AG10803 (cell line): Measurements from ENCODE around the gene ADAT3.

Experiments
- DNase-seq: peaks from one replicate; pipeline ENCODE4 v3.0.0; 2010; ENCODE audit warnings: low read depth
- H3K4me3 ChIP-seq: 2 replicates; pipeline ENCODE4 v1.5.1; 2011; ENCODE audit warnings: mild to moderate bottlenecking, low read length, control low read depth
- TF ChIP-seq, protein P1 (sequence below): conservative IDR thresholded peaks from 2 replicates; pipeline ENCODE4 v1.5.1; 2011; ENCODE audit warnings: mild to moderate bottlenecking, low read length, control low read depth, inconsistent platforms

ADAT3 gene

DNA sequence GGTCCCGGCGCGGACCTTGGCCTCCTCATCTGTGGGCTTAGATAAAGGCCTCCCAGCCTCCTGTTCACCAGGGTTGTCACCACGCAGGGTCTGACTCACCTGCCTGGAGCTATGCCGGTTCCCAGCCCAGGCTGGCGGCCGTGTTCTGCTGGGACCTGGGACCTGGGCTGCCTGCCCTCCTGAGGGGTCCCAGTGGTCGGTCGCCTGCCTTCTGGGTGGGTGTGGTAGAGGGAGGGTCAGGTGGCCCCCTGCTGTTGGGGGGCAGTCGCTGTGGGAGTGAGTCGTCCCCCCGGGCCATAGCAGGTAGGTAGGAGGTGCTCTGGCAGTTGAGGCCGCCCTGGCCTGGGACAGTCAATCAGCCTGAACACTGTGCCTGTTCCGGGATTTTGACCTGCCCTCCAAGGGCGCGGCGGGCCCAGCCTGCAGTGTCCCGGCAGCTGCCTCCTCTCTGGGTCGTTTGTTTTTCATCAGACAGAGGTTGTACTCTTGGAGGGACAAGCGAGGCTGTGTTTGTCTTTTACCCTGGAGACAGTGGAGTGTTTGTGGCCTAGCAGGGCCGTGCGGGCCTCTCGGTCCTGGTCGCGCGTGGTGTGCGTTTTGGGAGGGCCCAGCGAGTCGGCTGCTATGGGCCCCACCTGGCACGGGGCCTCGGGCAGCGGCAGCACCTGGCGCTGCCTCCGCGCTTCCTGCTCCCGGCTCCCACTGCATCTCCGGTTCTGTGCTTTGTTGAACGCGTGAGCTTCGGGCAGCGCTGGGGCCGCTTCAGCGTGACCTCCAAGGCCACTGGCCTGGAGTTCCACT is 2.6 kb downstream of the ADAT3 start:
- TF ChIP-seq, protein P1, sequence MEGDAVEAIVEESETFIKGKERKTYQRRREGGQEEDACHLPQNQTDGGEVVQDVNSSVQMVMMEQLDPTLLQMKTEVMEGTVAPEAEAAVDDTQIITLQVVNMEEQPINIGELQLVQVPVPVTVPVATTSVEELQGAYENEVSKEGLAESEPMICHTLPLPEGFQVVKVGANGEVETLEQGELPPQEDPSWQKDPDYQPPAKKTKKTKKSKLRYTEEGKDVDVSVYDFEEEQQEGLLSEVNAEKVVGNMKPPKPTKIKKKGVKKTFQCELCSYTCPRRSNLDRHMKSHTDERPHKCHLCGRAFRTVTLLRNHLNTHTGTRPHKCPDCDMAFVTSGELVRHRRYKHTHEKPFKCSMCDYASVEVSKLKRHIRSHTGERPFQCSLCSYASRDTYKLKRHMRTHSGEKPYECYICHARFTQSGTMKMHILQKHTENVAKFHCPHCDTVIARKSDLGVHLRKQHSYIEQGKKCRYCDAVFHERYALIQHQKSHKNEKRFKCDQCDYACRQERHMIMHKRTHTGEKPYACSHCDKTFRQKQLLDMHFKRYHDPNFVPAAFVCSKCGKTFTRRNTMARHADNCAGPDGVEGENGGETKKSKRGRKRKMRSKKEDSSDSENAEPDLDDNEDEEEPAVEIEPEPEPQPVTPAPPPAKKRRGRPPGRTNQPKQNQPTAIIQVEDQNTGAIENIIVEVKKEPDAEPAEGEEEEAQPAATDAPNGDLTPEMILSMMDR: no peak
- no peak for DNase-seq
- H3K4me3 ChIP-seq: no peak overlapping the region

DNA sequence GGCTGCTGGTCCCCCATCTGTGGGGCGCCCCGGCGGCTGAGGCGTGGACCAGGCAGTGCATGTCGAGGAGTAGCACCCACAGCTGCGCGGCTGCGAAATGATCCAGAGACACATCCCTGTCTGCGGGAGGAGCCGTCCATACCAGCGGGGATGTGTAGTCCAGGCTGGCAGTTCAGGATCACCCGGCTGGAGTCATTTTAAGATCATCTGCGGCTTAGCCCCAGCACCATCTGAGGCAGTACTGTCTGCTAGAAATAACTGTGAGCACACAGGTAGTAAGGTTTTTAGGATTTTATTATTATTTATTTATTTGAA is 3.1 kb downstream of the ADAT3 start:
- no peak overlapping the region for H3K4me3 ChIP-seq
- DNase-seq: no peak
- TF ChIP-seq, protein P1: no peak

DNA sequence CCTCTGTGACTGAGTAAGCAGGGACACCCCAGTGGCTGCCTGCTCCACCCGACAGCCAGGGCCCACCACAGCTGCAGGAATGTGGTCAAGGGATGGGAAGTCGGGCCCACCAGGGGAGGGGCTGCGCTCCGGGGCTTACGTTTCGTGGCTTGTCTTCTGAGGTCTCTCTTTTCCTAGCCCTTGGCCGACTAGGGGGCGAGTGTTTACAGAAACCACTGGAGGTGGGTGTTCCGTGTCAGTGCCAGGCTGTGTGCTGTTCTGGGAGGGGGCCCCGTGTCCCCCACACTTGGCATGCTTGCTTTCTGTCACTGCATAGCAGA is 4.5 kb downstream of the ADAT3 start:
- TF ChIP-seq, protein P1: no peak
- H3K4me3 ChIP-seq: no peak overlapping the region
- DNase-seq: no peak

DNA sequence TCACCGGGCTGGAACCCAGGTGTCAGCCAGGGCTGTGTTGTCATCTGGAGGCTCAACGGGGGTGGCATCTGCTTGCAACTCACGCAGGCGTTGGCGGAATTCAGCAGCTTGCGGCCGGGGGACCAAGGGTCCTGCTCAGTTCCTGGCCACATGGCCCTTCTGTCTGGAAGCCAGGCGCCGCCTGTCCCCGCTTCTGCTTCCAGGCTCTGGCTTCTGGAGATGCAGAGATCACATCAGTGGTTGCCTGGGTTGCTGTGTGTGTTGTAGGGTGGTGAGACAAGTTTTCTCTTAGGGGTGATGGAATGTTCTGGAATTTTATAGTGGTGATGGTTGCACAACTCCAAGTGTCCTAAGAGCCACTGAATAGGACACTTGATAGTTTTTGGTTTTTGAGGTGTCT is 5.0 kb downstream of the ADAT3 start:
- TF ChIP-seq, protein P1: no peak
- peak; percentile 73 for DNase-seq
- no peak overlapping the region for H3K4me3 ChIP-seq

DNA sequence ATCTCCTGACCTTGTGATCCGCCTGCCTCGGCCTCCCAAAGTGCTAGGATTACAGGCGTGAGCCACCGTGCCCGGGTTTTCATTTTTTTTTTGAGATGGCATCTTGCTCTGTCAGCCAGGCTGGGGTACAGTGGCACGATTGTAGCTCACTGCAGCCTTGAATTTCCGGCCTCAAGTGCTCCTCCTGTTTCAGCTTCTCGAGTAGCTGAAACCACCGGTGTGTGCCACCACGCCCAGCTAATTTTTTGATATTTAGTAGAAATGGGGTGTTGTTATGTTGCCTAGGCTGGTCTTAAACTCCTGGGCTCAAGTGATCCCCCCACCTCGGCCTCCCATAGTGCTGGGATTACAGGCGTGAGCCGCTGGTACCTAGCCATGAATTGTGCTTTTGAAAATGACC is 5.9 kb downstream of the ADAT3 start:
- TF ChIP-seq, protein P1: no peak
- no peak for DNase-seq
- H3K4me3 ChIP-seq: no peak overlapping the region

DNA sequence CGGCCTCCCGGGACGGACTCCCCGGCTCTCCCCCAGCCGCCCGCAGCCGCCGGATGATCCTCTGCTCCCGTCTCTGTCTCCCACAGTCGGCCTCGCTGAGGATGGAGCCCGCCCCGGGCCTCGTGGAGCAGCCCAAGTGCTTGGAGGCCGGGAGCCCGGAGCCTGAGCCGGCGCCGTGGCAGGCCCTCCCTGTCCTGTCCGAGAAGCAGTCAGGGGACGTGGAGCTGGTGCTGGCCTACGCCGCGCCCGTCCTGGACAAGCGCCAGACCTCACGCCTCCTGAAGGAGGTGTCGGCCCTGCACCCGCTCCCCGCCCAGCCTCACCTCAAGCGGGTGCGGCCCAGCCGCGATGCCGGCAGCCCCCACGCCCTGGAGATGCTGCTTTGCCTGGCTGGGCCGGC is 6.8 kb downstream of the ADAT3 start:
- H3K4me3 ChIP-seq: no peak overlapping the region
- no peak for DNase-seq
- TF ChIP-seq, protein P1: no peak

DNA sequence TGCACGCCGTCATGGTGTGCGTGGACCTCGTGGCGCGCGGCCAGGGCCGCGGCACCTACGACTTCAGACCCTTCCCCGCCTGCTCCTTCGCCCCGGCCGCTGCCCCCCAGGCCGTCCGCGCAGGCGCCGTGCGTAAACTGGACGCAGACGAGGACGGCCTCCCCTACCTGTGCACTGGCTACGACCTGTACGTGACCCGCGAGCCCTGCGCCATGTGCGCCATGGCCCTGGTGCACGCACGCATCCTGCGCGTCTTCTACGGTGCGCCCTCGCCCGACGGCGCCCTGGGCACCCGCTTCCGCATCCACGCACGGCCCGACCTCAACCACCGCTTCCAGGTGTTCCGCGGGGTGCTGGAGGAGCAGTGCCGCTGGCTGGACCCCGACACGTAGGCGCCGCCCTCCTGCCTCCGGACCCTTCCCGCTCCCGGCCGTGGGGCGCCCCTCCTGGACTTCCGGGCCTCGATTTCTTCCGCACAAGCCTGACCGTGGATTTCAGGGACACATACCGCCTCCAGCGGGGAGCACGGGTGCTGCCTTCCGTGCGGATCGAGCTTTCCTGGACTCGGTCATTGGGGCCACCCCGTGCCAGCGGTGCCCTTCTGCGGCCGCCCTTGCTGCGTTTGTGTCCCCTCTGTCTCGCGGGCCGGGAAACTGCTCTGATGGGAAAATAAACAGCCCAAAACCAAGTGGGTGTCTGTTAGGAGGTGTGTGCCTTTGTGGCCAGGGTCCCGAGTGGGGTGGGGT is 7.7 kb downstream of the ADAT3 start:
- TF ChIP-seq, protein P1: no peak
- H3K4me3 ChIP-seq: no peak overlapping the region
- DNase-seq: no peak
